DOHH2 (cell line): ENCODE measurements around the gene HMCN2.

ENCODE experiments used
- CTCF ChIP-seq: fragments of 200-600 bp; sonication (generic); IDR thresholded peaks from one replicate; pipeline ENCODE4 v1.5.1; 2014; ENCODE audit warnings: antibody characterized with exemption, mild to moderate bottlenecking, low read depth, low read length; ENCODE audit not compliant: poor library complexity, severe bottlenecking
- EZH2phosphoT487 ChIP-seq: fragments of 200-600 bp; sonication (generic); IDR thresholded peaks from 2 replicates; pipeline ENCODE4 v1.6.1; 2017; ENCODE audit warnings: borderline replicate concordance, mild to moderate bottlenecking, antibody characterized with exemption, low read length, moderate library complexity, mixed read lengths

GRCh38 chr9:130336885-130337284, 71.3 kb downstream of the HMCN2 start:
- TF ChIP-seq CTCF (no peak), EZH2phosphoT487 (no peak)
